ENCODE results near the gene MYO1F. TPM values are rescaled to one million over a fixed set of nuclear protein-coding genes. Genes with fewer than 3 reads are reported as not detected.

Gene MYO1F
- total RNA-seq, 1 donor = 0.09 TPM

- H3K4me3 ChIP-seq (ENCODE audit: low read depth, low read length) = no peak overlapping the region
- no peak for DNase-seq (ENCODE audit: low read depth)
- TF ChIP-seq CTCF (IDR thresholded peaks at IDR 0.05; ENCODE audit: insufficient read depth, low read length) = no peak
Observed at GRCh38 chr19:8510589-8511115, 66.6 kb downstream of the MYO1F start.

- no peak for TF ChIP-seq CTCF (IDR thresholded peaks at IDR 0.05; ENCODE audit: insufficient read depth, low read length)
- no peak for DNase-seq (ENCODE audit: low read depth)
- H3K4me3 ChIP-seq (ENCODE audit: low read depth, low read length) = peak overlapping the region; percentile 66
Observed at GRCh38 chr19:8506402-8506957, 70.8 kb downstream of the MYO1F start.

- H3K4me3 ChIP-seq (ENCODE audit: low read depth, low read length) = peak overlapping the region; percentile 66
- peak; percentile 87 for TF ChIP-seq CTCF (IDR thresholded peaks at IDR 0.05; ENCODE audit: insufficient read depth, low read length)
- DNase-seq (ENCODE audit: low read depth) = peak; percentile 62
Observed at GRCh38 chr19:8505680-8506401, 71.4 kb downstream of the MYO1F start.

- H3K4me3 ChIP-seq (ENCODE audit: low read depth, low read length) = no peak overlapping the region
- DNase-seq (ENCODE audit: low read depth) = no peak
- no peak for TF ChIP-seq CTCF (IDR thresholded peaks at IDR 0.05; ENCODE audit: insufficient read depth, low read length)
Observed at GRCh38 chr19:8504919-8505318, 72.3 kb downstream of the MYO1F start.

- H3K4me3 ChIP-seq (ENCODE audit: low read depth, low read length) = no peak overlapping the region
- no peak for DNase-seq (ENCODE audit: low read depth)
Observed at GRCh38 chr19:8504171-8504570, 73.1 kb downstream of the MYO1F start.

GRCh38 chr19:8503510-8503909 is 73.7 kb downstream of the MYO1F start:
- no peak for TF ChIP-seq CTCF (IDR thresholded peaks at IDR 0.05; ENCODE audit: insufficient read depth, low read length)
- no peak overlapping the region for H3K4me3 ChIP-seq (ENCODE audit: low read depth, low read length)
- DNase-seq (ENCODE audit: low read depth) = no peak

More at GRCh38 chr19:8504171-8504570, 73.1 kb downstream of the MYO1F start:
- no peak for TF ChIP-seq CTCF (IDR thresholded peaks at IDR 0.05; ENCODE audit: insufficient read depth, low read length)

Measured in fibroblast of the aortic adventitia (primary cell).